ENCODE results near the gene NEMP2.

DNA sequence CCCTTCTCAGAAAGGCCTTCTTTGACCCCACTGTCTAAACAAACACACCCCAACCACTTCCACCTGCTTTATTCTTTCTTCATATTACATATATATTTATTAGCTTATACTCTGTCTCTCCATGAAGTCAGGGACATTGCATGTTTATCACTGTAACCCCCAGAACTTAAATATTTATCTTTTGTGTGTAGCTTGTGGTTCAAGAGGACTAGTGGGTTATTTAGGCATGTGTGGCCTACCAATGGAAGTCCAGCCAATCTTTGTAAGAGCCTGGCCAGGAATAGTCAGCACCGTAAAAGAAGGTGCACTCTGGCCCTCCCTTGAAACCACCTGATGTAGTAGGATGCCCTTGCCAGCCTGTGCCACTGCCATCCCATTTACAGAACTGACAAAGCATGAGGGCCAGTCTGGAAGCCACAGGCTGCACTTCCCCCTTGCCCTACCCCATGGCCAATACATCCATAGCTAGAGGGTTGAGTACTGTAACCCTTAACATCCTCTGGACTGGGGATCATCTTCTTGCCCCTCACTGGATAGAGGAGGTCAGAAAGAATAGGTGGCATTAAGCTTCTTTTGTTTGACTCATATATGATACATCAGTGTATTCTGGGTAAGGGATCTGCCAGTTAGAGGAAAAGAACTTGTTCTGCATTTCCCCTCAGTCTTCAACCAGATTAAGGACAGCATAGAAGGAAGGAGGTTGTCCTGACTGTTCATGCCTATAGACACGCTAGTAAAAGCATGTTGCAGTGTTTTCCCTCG, 4.9 kb downstream of the NEMP2 start:
- no peak for TF ChIP-seq GLIS3 (CRISPR knock-in tag; IDR thresholded peaks at IDR 0.05)
- no peak for TF ChIP-seq ZNF565 (CRISPR knock-in tag; conservative IDR thresholded peaks at IDR 0.05; ENCODE audit: low read depth)
- TF ChIP-seq, protein P1, sequence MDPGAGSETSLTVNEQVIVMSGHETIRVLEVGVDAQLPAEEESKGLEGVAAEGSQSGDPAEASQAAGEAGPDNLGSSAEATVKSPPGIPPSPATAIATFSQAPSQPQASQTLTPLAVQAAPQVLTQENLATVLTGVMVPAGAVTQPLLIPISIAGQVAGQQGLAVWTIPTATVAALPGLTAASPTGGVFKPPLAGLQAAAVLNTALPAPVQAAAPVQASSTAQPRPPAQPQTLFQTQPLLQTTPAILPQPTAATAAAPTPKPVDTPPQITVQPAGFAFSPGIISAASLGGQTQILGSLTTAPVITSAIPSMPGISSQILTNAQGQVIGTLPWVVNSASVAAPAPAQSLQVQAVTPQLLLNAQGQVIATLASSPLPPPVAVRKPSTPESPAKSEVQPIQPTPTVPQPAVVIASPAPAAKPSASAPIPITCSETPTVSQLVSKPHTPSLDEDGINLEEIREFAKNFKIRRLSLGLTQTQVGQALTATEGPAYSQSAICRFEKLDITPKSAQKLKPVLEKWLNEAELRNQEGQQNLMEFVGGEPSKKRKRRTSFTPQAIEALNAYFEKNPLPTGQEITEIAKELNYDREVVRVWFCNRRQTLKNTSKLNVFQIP (CRISPR knock-in tag; IDR thresholded peaks at IDR 0.05; ENCODE audit: borderline replicate concordance, low read depth): no peak
- TF ChIP-seq ZFP30 (CRISPR knock-in tag; IDR thresholded peaks at IDR 0.05): no peak
- no peak for TF ChIP-seq ZC3H10 (CRISPR knock-in tag; IDR thresholded peaks at IDR 0.05)
- TF ChIP-seq, protein P2, sequence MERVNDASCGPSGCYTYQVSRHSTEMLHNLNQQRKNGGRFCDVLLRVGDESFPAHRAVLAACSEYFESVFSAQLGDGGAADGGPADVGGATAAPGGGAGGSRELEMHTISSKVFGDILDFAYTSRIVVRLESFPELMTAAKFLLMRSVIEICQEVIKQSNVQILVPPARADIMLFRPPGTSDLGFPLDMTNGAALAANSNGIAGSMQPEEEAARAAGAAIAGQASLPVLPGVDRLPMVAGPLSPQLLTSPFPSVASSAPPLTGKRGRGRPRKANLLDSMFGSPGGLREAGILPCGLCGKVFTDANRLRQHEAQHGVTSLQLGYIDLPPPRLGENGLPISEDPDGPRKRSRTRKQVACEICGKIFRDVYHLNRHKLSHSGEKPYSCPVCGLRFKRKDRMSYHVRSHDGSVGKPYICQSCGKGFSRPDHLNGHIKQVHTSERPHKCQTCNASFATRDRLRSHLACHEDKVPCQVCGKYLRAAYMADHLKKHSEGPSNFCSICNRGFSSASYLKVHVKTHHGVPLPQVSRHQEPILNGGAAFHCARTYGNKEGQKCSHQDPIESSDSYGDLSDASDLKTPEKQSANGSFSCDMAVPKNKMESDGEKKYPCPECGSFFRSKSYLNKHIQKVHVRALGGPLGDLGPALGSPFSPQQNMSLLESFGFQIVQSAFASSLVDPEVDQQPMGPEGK (CRISPR knock-in tag; IDR thresholded peaks at IDR 0.05; ENCODE audit: borderline replicate concordance): no peak
- TF ChIP-seq, protein P3, sequence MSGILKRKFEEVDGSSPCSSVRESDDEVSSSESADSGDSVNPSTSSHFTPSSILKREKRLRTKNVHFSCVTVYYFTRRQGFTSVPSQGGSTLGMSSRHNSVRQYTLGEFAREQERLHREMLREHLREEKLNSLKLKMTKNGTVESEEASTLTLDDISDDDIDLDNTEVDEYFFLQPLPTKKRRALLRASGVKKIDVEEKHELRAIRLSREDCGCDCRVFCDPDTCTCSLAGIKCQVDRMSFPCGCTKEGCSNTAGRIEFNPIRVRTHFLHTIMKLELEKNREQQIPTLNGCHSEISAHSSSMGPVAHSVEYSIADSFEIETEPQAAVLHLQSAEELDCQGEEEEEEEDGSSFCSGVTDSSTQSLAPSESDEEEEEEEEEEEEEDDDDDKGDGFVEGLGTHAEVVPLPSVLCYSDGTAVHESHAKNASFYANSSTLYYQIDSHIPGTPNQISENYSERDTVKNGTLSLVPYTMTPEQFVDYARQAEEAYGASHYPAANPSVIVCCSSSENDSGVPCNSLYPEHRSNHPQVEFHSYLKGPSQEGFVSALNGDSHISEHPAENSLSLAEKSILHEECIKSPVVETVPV (CRISPR knock-in tag; IDR thresholded peaks at IDR 0.05): no peak
- TF ChIP-seq, protein P4, sequence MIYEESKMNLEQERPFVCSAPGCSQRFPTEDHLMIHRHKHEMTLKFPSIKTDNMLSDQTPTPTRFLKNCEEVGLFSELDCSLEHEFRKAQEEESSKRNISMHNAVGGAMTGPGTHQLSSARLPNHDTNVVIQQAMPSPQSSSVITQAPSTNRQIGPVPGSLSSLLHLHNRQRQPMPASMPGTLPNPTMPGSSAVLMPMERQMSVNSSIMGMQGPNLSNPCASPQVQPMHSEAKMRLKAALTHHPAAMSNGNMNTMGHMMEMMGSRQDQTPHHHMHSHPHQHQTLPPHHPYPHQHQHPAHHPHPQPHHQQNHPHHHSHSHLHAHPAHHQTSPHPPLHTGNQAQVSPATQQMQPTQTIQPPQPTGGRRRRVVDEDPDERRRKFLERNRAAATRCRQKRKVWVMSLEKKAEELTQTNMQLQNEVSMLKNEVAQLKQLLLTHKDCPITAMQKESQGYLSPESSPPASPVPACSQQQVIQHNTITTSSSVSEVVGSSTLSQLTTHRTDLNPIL (CRISPR knock-in tag; IDR thresholded peaks at IDR 0.05; ENCODE audit: low read depth): no peak
- TF ChIP-seq ZNF8 (CRISPR knock-in tag; IDR thresholded peaks at IDR 0.05): no peak
- TF ChIP-seq ZFP3 (CRISPR knock-in tag; IDR thresholded peaks at IDR 0.05): no peak
